K562 (cell line): Measurements from ENCODE around the gene WBP2NL. TPM values are rescaled to one million over a fixed set of nuclear protein-coding genes. Genes with fewer than 3 reads are reported as not detected.

Experiments used
- ATAC-seq: fragments of 200-7000 bp; cut with Tn5 transposase; 3 replicates; pipeline ENCODE4 v1.9.1; 2020; ENCODE audit warnings: moderate library complexity
- BruUV-seq: library from RNA; stranded (reverse); fragments of 400-500 nt; replicated peaks from 2 replicates; lab custom pipeline; 2021; lab: Mats Ljungman, UMichigan
- CTCF ChIA-PET: fragments of 300-600 bp; formaldehyde crosslinking; extraction: SDS; loops from one replicate; lab custom pipeline; 2021; ENCODE audit warnings: low intra/inter-chr PET ratio; lab: Yijun Ruan, JAX
- POLR2A ChIA-PET: fragments of 300-600, 350-650 bp; sonication (Branson Sonifier 250); formaldehyde crosslinking; extraction: SDS; loops from one replicate; lab custom pipeline; 2021; ENCODE audit warnings: antibody characterized with exemption, inconsistent platforms; lab: Yijun Ruan, JAX
- DNase-seq, 4 experiments: peaks; one replicate each; pipeline versions ENCODE4 v3.0.0 to v3.0.0-alpha.2; 2011 to 2018; ENCODE audit warnings: low spot score in 3 of 4, mixed read lengths in 3 of 4; ENCODE audit errors: extremely low read depth in 1 of 4
- FAIRE-seq: peaks from 2 replicates; lab custom pipeline; 2011; peaks lifted over from hg19 to GRCh38; lab: Jason Lieb, UNC
- H2AFZ ChIP-seq: 2 replicates; pipeline ENCODE4 v1.6.0; 2011; ENCODE audit warnings: low read depth, low read length, control low read depth, inconsistent platforms
- H3K27ac ChIP-seq: fragments of 200-600 bp; 3 replicates; pipeline ENCODE4 v1.8.0; 2011; ENCODE audit warnings: low read depth, mild to moderate bottlenecking, control low read depth, inconsistent platforms, low read length, moderate library complexity, mixed read lengths; ENCODE audit errors: extremely low read depth
- H3K27me3 ChIP-seq, 2 experiments: fragments of 300-600 bp in 1 of 2; 2 replicates in 1 of 2; 3 replicates in 1 of 2; pipeline versions ENCODE4 v1.6.0 to v1.8.0; 2011; ENCODE audit warnings: inconsistent platforms in 2 of 2, low read length in 2 of 2, mild to moderate bottlenecking in 1 of 2, mixed read lengths in 1 of 2, moderate library complexity in 1 of 2; ENCODE audit not compliant: control insufficient read depth in 2 of 2, insufficient read depth in 2 of 2
- H3K36me3 ChIP-seq: fragments of 300-600 bp; 3 replicates; pipeline ENCODE4 v1.8.0; 2011; ENCODE audit warnings: mild to moderate bottlenecking, low read length, inconsistent platforms; ENCODE audit not compliant: control insufficient read depth, insufficient read depth
- H3K4me1 ChIP-seq, 2 experiments: fragments of 200-600 bp in 1 of 2; replicated peaks in 1 of 2; 2 replicates in 1 of 2; 3 replicates in 1 of 2; pipeline versions ENCODE4 v1.5.1 to v1.8.0; 2011; ENCODE audit warnings: inconsistent platforms in 2 of 2, low read length in 2 of 2, mild to moderate bottlenecking in 1 of 2, mixed read lengths in 1 of 2, moderate library complexity in 1 of 2; ENCODE audit not compliant: control insufficient read depth in 2 of 2, insufficient read depth in 2 of 2
- H3K4me2 ChIP-seq: 2 replicates; pipeline ENCODE4 v1.6.1; 2011; ENCODE audit warnings: low read length, control low read depth, inconsistent platforms, mixed read lengths; ENCODE audit not compliant: insufficient read depth
- H3K4me3 ChIP-seq: fragments of 200-600 bp; sonication (generic), shearing (Covaris generic); 2 replicates; pipeline ENCODE4 v1.5.1; 2016; ENCODE audit warnings: control low read depth, inconsistent platforms
- H3K79me2 ChIP-seq: fragments of 200-600 bp; 3 replicates; pipeline ENCODE4 v1.8.0; 2011; ENCODE audit warnings: low read length, inconsistent platforms; ENCODE audit not compliant: control insufficient read depth, insufficient read depth
- H3K9ac ChIP-seq, 2 experiments: 2 replicates each; pipeline versions ENCODE4 v1.6.0 to v1.6.1; 2011; ENCODE audit warnings: low read depth in 2 of 2, low read length in 2 of 2, control low read depth in 1 of 2, inconsistent platforms in 1 of 2, mild to moderate bottlenecking in 1 of 2, mixed read lengths in 1 of 2; ENCODE audit not compliant: insufficient read depth in 1 of 2
- H3K9me1 ChIP-seq: one replicate; pipeline ENCODE4 v1.6.0; 2011; ENCODE audit warnings: inconsistent platforms, mild to moderate bottlenecking, low read length, moderate library complexity; ENCODE audit not compliant: control insufficient read depth, insufficient read depth
- H3K9me3 ChIP-seq: replicated peaks from 2 replicates; pipeline ENCODE4 v1.5.1; 2011; ENCODE audit warnings: low read depth, low read length, inconsistent platforms; ENCODE audit not compliant: control insufficient read depth, insufficient read depth
- H4K20me1 ChIP-seq: replicated peaks from 2 replicates; pipeline ENCODE4 v1.6.1; 2011; ENCODE audit warnings: low read length, inconsistent platforms, mixed read lengths; ENCODE audit not compliant: control insufficient read depth, insufficient read depth
- ARNT ChIP-seq, 2 experiments: fragments of 450-650 bp; IDR thresholded peaks; 2 replicates each; pipeline ENCODE4 v1.6.1; 2016; ENCODE audit warnings: mild to moderate bottlenecking in 1 of 2
- CXXC5 ChIP-seq: fragments of 250-450 bp; sonication (Bioruptor Pico); IDR thresholded peaks from 2 replicates; pipeline ENCODE4 v1.8.0; 2022; ENCODE audit warnings: inconsistent platforms, mild to moderate bottlenecking, moderate library complexity
- MCM7 ChIP-seq, 2 experiments: fragments of 450-650 bp; IDR thresholded peaks; 2 replicates each; pipeline ENCODE4 v1.6.1; 2016 to 2018
- SRSF7 ChIP-seq: fragments of 200-400 bp; formaldehyde crosslinking; optimal IDR thresholded peaks from 2 replicates; pipeline ENCODE3; 2017; ENCODE audit warnings: mild to moderate bottlenecking, low read depth, low read length
- ZNF263 ChIP-seq: sonication (generic); formaldehyde crosslinking; IDR thresholded peaks from 2 replicates; pipeline ENCODE4 v1.8.0; 2022; ENCODE audit warnings: mild to moderate bottlenecking, missing genetic modification reagents, borderline replicate concordance
- ZNF324 ChIP-seq: fragments of 250-450 bp; sonication (Bioruptor Pico); IDR thresholded peaks from 2 replicates; pipeline ENCODE4 v1.4.0; 2020; ENCODE audit warnings: mild to moderate bottlenecking
- ZNF75A ChIP-seq: fragments of 450-650 bp; formaldehyde crosslinking; IDR thresholded peaks from 2 replicates; pipeline ENCODE4 v1.4.0; 2020; ENCODE audit warnings: mild to moderate bottlenecking
- WGBS: fragments of 100-300 bp; shearing (Covaris generic); methylation state at CpG from one replicate; pipeline ENCODE4 v1.1.6; 2016; ENCODE audit warnings: low coverage, mixed read lengths; ENCODE audit not compliant: insufficient coverage; ENCODE audit errors: missing lambda C conversion rate; 5-methylcytosine and 5-hydroxymethylcytosine counted together
- in situ Hi-C: fragments of 300-500 bp; cut with MboI; formaldehyde crosslinking; loops from 4 replicates; pipeline ENCODE4 v1.15.0; 2018; ENCODE audit warnings: inconsistent platforms, mixed read lengths
- intact Hi-C: fragments of 100-400 bp; cut with micrococcal nuclease; formaldehyde crosslinking; loops from 2 replicates; pipeline ENCODE4 v1.14.2; 2022
- polyA plus RNA-seq, 8 experiments: library from polyadenylated mRNA; depleted of rRNA in 4 of 8; stranded (reverse) in 5 of 8; unstranded in 3 of 8; fragments of >200 nt; fragmentation: Nextera tagmentation in 2 of 8; fragmentation: Illumina TruSeq in 1 of 8; extraction: Ambion mirVana in 2 of 8; extraction: Trizol in 1 of 8; gene quantifications; 2 replicates each; pipeline versions ENCODE4 v1.2.1 to v1.2.3, GENCODE V29; 2011 to 2014; ENCODE audit warnings: inconsistent platforms in 1 of 8, missing spikeins in 1 of 8
- total RNA-seq, 7 experiments: library from RNA; depleted of rRNA in 6 of 7; stranded (reverse); fragments of >200 nt in 6 of 7; fragmentation: Illumina TruSeq in 2 of 7; extraction: Trizol in 2 of 7; gene quantifications; 2 replicates each; pipeline versions ENCODE4 v1.2.1 to v1.2.3, GENCODE V29; 2011 to 2021; ENCODE audit warnings: low replicate concordance in 1 of 7
- TF ChIP-seq, protein P1 (sequence below): IDR thresholded peaks from 3 replicates; pipeline ENCODE4 v1.6.1; 2011; ENCODE audit warnings: borderline replicate concordance, mild to moderate bottlenecking; ENCODE audit not compliant: insufficient read length, insufficient read depth

The WBP2NL gene
- total and polyA plus RNA-seq, 9 of the 15 experiments (the other 6 are each of a cell fraction or from before 2014, with no cell fraction given): not detected

GRCh38 chr22:41979423-41980250 is 19.0 kb upstream of the WBP2NL start (continued):
- TF ChIP-seq, protein P1, sequence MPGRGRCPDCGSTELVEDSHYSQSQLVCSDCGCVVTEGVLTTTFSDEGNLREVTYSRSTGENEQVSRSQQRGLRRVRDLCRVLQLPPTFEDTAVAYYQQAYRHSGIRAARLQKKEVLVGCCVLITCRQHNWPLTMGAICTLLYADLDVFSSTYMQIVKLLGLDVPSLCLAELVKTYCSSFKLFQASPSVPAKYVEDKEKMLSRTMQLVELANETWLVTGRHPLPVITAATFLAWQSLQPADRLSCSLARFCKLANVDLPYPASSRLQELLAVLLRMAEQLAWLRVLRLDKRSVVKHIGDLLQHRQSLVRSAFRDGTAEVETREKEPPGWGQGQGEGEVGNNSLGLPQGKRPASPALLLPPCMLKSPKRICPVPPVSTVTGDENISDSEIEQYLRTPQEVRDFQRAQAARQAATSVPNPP: no peak
- no peak for TF ChIP-seq ZNF324
- no peak for TF ChIP-seq ZNF75A
- no peak for TF ChIP-seq CXXC5
- TF ChIP-seq MCM7 (IDR thresholded peaks at IDR 0.05): no peak
- no peak for TF ChIP-seq ARNT (IDR thresholded peaks at IDR 0.05)

- Histone ChIP-seq H3K9ac (no peak overlapping the region), H3K27me3 (peaks cover 7 to 43% of the 10 kb centered on the region in 2 experiments; a peak in 3 of 5 replicates), H2AFZ (no peak overlapping the region), H3K4me2 (no peak overlapping the region), H4K20me1 (no peaks in the 10 kb centered on the region), H3K79me2 (no peaks in the 10 kb centered on the region), H3K4me3 (no peak overlapping the region), H3K27ac (no peak overlapping the region), H3K9me1 (no peaks in the 10 kb centered on the region), H3K9me3 (no peaks in the 10 kb centered on the region), H3K36me3 (no peaks in the 10 kb centered on the region), H3K4me1 (no peaks in the 10 kb centered on the region; a peak in 1 of 5 replicates)
- no peak for DNase-seq
- no peak for ATAC-seq
- ChIA-PET CTCF (no interaction called here), POLR2A (interaction anchor here (1.1 kb wide), 1 partner anchor 17 kb away, joined by 3 read pairs; no protein-coding TSS in a partner anchor)
- no TSS peak for BruUV-seq
- FAIRE-seq: no peak
- WGBS: 6% methylated on average over 3 of the region's 5 CpGs
- intact Hi-C loops: no loop called here
- TF ChIP-seq SRSF7: no peak
- 0 out of 2 replicates have a peak, but pooled peaks have one; percentile 20 for TF ChIP-seq ZNF263 (CRISPR knock-in tag)
- in situ Hi-C loops: no loop called here
Observed at GRCh38 chr22:41982865-41983264, 15.7 kb upstream of the WBP2NL start.
